Myocyte (in vitro differentiated cells): ENCODE measurements around the gene PLXDC1. TPM values are rescaled to one million over a fixed set of nuclear protein-coding genes. Genes with fewer than 3 reads are reported as not detected.
A peak's percentile ranks its signal among the peaks of the same experiment; 100 is the strongest.

Source experiments
- DNase-seq: peaks from one replicate; pipeline ENCODE4 v3.0.0-alpha.2; 2012; ENCODE audit warnings: low read depth
- total RNA-seq: library from RNA; depleted of rRNA; stranded (reverse); fragments of >200 nt; gene quantifications from 2 replicates; pipeline ENCODE4 v1.2.3, GENCODE V29; 2014

Gene PLXDC1
- total RNA-seq, 1 donor from 2014 or later = 49.7 TPM

- peak; percentile 78 for DNase-seq
These were observed 51.7 kb downstream of the PLXDC1 start for GRCh38 chr17:39099663-39100286.

- DNase-seq = peak; percentile 41
These were observed 52.8 kb downstream of the PLXDC1 start for GRCh38 chr17:39098588-39098987.

- DNase-seq = no peak
These were observed 53.9 kb downstream of the PLXDC1 start for GRCh38 chr17:39097537-39097936.

DNA sequence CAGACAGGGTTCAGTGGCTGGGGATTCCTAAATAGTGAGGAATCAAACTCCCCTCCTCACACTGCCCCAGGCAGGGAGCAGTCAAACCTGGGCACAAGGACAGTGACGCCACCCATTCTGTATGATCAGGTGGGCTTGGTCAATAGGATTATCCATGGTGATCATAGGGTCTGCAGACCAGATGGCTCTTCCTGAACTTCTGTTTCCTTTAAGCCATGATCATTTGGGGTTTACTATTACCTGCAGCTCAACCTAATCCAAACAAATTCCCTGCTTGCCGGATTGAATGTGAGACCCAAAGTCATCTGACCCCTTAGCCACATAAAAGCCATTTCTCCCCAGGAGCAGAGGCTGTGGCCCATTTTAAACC, 54.3 kb downstream of the PLXDC1 start:
- no peak for DNase-seq

DNA sequence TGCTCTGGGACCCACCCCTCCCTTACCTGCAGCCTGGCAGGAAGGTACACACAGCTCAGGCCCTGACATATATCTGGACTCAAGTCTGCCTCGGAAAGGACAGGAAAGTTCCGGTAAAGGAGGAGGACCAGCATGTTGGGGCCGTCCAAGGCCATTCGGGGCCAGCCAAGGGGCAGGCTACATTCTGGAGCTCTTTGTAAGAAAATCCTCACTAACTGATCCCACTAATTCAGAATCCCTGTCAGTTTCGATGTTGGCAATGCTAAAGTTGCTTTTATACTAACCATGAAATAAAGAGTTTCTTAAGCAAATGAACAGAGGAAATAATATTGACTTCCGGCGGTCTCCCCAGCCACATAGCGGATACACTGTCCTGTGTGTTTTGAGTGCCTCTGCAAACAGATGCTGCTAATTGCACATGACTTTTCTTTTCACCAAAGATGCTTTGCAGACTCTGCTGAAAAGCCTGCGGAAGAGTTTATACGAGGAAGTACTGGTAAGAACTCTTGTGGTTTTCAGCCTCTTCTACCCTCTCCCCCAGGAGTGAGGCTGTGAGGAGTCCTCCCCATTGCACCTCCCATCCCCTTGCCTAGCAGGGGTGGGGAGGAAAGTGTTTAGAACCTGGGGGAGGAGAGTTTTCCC, 54.8 kb downstream of the PLXDC1 start:
- no peak for DNase-seq

DNA sequence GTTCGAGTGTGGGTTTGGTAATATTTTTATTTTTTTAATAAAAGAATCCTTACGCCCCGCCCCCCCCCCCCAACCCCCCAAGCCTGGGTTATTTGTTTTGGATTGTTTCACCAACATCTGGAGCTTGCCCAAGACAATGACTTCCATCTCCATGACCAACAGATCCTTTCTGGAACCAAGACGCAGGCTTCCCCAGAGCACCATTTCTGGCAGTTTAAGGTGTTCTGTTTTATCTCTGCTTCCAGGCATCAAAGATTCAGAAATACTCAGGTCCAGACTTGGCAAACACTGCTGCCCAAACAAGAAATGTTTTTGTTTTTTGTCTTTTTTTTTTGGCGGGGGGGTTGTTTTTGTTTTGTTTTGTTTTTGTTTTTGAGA, 56.1 kb downstream of the PLXDC1 start:
- DNase-seq = no peak

DNA sequence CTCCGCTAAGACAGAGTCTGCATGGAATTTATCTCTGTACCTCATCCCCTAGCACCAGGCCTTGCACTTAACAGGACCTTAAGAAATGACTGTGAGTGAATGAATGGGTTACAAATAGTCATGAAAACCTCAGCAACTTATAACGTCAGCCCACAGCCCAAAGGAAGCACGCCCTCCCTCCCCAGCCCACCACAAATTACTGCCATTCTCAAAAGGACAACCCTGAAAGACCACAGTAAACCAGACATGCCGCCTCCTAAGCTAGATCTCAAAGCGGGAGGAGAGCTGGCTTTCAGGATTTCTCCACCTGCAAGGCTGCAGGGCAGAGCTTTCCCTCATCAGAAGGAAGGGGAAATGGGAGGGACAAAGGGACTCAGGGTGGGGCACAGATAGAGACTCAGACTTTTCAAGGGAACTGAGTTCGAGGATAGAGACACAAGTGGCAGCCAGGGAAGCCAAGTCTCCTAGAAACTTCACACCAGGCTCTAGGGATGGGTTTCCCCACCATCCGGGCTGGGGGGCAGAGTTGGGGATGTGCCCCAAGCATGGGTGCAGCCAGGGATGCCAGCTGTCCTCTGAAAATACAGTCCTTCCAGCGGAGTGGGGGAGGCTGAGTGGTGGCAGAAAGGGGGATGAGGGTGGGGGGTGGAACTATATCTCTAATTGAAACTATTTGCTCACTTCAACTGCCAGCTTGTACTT, 56.7 kb downstream of the PLXDC1 start:
- DNase-seq = peak; percentile 43

DNA sequence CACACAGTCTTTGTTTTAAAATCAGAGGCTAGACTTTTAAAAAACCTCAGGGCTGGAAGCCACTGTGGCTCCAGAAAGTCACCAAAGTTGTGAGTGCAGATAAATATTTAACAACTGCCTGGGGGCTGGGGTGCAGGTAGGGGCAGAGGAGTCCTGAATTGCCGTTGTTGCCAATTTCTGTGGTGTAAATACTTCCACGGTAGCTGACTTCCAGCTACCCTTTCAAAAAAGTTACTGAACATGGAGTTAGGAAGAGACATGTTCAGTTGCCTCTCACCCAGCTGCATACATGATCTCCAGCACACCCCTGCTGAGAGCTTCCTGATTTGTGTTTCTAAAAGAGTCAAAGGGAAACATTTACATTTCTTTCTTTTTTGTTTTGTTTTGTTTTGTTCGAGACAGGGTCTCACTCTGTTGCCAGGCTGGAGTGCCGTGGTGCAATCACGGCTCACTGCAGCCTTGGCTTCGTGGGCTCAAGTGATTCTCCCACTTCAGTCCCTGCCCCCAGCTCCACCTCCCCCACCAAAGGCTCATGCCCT, 58.7 kb downstream of the PLXDC1 start:
- no peak for DNase-seq

DNA sequence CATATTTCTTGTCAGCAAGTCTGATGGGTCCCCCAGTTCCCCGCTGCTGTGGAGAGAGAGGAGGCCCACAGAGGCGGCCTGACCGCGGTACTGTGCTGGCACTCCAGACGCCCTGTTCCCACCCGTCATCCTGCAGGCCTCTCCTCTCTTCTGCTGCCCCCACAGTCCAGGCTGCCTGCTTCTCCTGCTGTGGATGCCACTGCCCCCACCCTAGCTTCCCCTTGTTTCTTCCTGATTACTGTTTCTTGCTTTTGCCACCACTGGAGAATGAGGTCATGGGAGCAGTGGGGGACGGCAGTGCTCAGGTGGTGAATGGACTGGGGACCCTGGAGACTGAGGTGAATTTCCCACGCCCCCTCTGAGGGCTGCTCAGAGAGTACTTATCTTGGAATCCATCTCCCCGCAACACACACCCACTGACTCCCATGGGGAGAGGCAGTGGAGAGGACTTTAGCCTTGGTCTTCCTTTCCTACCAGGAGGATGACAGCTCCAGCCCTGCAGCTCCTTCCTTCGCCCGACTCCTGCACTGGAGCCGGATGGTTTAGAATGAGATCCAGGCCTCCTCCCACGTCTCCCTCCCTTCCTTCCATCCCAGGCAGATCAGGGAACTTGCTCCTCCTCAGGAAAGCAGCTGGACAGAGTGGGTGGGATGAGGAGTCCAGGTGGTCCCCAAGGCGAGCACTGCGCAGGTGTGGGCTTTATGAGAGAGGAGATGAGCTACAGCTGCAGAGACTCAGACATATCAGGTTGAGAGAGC, 60.4 kb downstream of the PLXDC1 start:
- no peak for DNase-seq

DNA sequence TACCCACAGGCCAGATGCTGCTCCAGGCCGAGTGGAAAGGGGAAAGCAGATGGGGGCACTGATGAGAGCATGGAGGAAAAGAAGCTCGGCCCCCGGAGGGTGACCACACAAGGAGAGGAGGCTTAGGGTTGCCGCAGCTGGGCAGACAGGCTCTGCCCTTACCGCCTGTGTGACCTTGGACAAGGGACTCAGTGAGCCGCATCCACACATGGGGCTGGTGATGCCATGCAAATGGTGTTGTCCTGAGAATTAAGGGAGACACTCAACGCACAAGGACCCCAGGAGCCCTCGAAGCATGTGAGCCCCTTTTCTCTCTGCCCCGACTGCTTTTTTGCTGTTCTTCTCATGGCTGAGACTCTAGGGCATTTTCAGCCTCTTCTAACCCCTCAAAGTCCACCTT, 61.0 kb downstream of the PLXDC1 start:
- DNase-seq = no peak

- no peak for DNase-seq
These were observed 66.9 kb downstream of the PLXDC1 start for GRCh38 chr17:39084558-39084957.

- DNase-seq = no peak
These were observed 68.2 kb downstream of the PLXDC1 start for GRCh38 chr17:39083270-39083669.

DNA sequence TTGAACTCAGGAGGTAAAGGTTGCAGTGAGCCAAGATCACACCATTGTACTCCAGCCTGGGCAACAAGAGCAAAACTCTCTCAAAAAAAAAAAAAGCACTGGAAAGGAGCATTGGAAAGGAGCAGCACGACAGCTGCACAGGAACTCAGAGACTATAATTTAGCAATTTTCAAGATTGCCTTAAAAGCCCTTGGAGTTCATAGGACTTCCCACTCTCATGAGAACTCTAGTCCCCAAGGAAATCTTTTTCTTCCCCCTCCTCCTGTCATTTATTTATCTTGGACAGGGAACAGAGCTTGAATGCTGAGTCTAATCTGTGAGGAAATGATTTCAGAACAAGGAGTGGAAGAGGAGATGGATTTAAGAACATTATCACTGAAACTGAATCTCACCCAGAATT, 69.0 kb downstream of the PLXDC1 start:
- peak; percentile 89 for DNase-seq

DNA sequence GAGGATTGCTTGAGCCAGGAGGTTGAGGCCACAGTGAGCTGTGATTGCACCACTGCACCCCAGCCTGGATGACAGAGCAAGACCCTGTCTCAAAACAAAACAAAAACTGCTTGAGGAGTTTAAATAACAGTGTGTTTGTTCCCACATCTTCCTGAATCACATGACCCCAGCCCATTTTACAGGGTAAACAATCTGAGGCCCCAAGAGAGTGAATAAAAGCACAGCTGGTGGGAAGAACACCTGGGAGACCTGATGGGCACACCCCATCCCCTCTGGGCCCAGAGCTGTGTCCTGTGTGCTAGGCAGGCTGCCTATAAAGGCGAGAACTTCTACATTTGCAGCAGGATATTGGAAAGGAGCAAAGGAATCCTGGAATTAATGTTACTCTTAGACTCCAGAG, 69.6 kb downstream of the PLXDC1 start:
- DNase-seq = no peak

GRCh38 chr17:39080421-39081078, 70.9 kb downstream of the PLXDC1 start:
- peak; percentile 79 for DNase-seq

DNA sequence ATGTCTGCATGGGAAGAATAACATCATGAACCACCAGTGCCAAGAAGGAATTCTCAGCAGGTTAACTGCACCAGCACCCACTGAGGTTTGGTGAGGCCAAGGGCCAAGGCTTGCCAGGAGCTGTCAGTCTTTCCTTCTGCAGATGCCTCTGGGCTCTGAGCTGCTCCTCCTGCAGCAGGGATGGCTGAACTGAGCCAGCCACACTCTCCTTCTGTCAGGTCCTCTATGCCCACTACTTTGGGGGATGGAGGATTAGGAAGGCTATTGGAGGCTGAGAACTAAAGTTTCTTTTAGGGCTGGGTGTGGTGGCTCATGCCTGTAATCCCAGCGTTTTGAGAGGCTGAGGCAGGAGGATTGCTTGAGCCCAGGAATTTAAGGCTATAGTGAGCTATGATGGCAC, 71.6 kb downstream of the PLXDC1 start:
- DNase-seq = no peak

DNA sequence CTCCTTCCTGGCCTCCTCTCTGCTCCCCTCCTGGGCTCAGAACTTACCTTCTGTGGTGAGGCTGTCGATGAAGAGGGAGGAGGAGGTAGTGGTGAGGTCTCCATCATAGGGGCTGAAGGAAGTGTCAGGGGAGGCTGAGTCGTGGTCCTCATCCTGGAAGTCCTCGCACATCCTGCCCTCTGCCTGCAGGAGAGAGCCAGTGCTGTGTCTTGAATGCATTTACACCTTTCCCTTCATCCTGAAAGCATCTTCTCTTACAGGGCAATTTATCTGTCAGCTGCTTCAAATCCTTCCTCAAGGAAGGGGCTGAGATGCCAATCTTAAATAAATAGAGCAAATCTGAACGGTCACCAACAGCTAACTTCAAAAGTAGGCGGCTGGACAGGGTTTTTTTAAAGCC, 73.6 kb downstream of the PLXDC1 start:
- no peak for DNase-seq

DNA sequence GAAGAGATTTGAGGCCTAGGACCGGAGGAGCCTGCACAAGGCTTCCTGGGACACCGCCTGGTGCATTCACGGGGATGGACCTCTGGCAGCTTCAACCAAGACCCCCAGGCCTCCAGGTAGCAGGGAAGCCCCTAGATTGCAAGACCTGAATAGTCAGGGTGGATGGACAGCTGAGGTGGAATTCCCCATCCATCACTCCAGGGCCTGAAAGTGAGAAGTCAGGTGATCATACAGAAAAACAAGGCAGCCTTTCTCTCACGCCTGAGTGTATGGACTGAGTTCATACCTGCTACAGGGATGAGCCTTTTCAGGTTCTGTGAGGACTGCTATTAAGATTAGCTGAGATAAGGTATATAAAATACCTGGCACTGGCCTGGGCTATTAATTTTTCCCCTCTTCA, 74.2 kb downstream of the PLXDC1 start:
- no peak for DNase-seq

GRCh38 chr17:39074676-39075075, 76.8 kb downstream of the PLXDC1 start:
- no peak for DNase-seq

GRCh38 chr17:39073916-39074315, 77.5 kb downstream of the PLXDC1 start:
- no peak for DNase-seq

DNA sequence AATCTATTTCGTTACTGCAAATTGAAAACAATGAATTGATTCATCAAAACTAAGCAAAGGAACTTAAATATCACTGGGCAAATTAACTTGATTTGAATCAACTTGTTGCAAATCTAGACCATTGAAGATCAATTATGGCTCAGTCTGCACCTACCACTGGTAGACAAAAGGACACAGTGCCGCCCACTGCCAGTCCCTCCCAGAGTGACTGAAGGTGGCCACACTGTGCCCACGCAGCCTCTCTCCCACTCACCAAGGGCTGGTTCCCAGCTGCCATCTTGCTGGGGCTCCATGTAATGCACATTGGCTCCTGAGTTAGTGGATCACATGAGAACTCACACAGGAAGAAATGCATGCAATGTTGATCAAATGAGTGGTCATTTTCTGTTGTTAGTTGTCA, 78.1 kb downstream of the PLXDC1 start:
- DNase-seq = no peak
